Measurements from ENCODE around the gene CFAP141.

- TF ChIP-seq, protein P1, sequence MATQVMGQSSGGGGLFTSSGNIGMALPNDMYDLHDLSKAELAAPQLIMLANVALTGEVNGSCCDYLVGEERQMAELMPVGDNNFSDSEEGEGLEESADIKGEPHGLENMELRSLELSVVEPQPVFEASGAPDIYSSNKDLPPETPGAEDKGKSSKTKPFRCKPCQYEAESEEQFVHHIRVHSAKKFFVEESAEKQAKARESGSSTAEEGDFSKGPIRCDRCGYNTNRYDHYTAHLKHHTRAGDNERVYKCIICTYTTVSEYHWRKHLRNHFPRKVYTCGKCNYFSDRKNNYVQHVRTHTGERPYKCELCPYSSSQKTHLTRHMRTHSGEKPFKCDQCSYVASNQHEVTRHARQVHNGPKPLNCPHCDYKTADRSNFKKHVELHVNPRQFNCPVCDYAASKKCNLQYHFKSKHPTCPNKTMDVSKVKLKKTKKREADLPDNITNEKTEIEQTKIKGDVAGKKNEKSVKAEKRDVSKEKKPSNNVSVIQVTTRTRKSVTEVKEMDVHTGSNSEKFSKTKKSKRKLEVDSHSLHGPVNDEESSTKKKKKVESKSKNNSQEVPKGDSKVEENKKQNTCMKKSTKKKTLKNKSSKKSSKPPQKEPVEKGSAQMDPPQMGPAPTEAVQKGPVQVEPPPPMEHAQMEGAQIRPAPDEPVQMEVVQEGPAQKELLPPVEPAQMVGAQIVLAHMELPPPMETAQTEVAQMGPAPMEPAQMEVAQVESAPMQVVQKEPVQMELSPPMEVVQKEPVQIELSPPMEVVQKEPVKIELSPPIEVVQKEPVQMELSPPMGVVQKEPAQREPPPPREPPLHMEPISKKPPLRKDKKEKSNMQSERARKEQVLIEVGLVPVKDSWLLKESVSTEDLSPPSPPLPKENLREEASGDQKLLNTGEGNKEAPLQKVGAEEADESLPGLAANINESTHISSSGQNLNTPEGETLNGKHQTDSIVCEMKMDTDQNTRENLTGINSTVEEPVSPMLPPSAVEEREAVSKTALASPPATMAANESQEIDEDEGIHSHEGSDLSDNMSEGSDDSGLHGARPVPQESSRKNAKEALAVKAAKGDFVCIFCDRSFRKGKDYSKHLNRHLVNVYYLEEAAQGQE (IDR thresholded peaks at IDR 0.05; ENCODE audit: insufficient read depth in 1 of 2, low read depth in 2 of 2, low read length in 2 of 2): no peak
- no peak for TF ChIP-seq POLR2AphosphoS5 (IDR thresholded peaks at IDR 0.05; ENCODE audit: low read depth, low read length)
Observed at GRCh38 chr1:154174654-154175053, 31.5 kb downstream of the CFAP141 start.

All from PFSK-1 (cell line).